H1 (cell line): ENCODE results near the gene TBC1D25. TPM values are rescaled to one million over a fixed set of nuclear protein-coding genes. Genes with fewer than 3 reads are reported as not detected.

Experiments used
- CTCF ChIA-PET: fragments of 300-600 bp; sonication (Branson Sonifier 250); formaldehyde crosslinking; loops from one replicate; lab custom pipeline; 2021; ENCODE audit not compliant: partially characterized antibody; lab: Charles Lee
- POLR2A ChIA-PET: fragments of 300-600 bp; sonication (Branson Sonifier 250); formaldehyde crosslinking; loops from one replicate; lab custom pipeline; 2021; ENCODE audit warnings: inconsistent platforms; ENCODE audit not compliant: partially characterized antibody; lab: Charles Lee
- DNase-seq, 2 experiments: peaks; one replicate each; pipeline versions ENCODE4 v3.0.0 to v3.0.0-alpha.2; 2010 to 2022; ENCODE audit warnings: low spot score in 2 of 2, low read depth in 1 of 2, mixed read lengths in 1 of 2
- FAIRE-seq: peaks from 2 replicates; lab custom pipeline; 2011; peaks lifted over from hg19 to GRCh38; lab: Jason Lieb, UNC
- H2AFZ ChIP-seq: 2 replicates; pipeline ENCODE4 v1.8.1; 2012; ENCODE audit warnings: low read length, inconsistent platforms
- H2AK5ac ChIP-seq: 2 replicates; pipeline ENCODE4 v1.6.1; 2013; ENCODE audit warnings: low read depth, low read length
- H2BK120ac ChIP-seq: replicated peaks from 2 replicates; pipeline ENCODE3; 2013; ENCODE audit warnings: low read depth, low read length, inconsistent platforms
- H2BK12ac ChIP-seq: 2 replicates; pipeline ENCODE4 v1.6.1; 2013; ENCODE audit warnings: low read depth, low read length
- H2BK15ac ChIP-seq: 2 replicates; pipeline ENCODE4 v1.6.1; 2013; ENCODE audit warnings: low read length
- H2BK20ac ChIP-seq: 2 replicates; pipeline ENCODE4 v1.6.1; 2013; ENCODE audit warnings: low read length
- H2BK5ac ChIP-seq: 2 replicates; pipeline ENCODE4 v1.6.1; 2013; ENCODE audit warnings: low read depth, low read length
- H3K14ac ChIP-seq: 2 replicates; pipeline ENCODE4 v1.6.1; 2013; ENCODE audit warnings: inconsistent platforms; ENCODE audit not compliant: insufficient read length
- H3K18ac ChIP-seq: 2 replicates; pipeline ENCODE4 v1.6.1; 2013; ENCODE audit warnings: low read length; ENCODE audit errors: extremely low read depth
- H3K23ac ChIP-seq: 2 replicates; pipeline ENCODE4 v1.6.1; 2013; ENCODE audit warnings: inconsistent platforms; ENCODE audit not compliant: insufficient read length
- H3K23me2 ChIP-seq: 2 replicates; pipeline ENCODE4 v1.6.1; 2013; ENCODE audit warnings: low read depth, low read length
- H3K27ac ChIP-seq: 2 replicates; pipeline ENCODE4 v1.6.1; 2011; ENCODE audit warnings: low read depth, low read length, inconsistent platforms
- H3K27me3 ChIP-seq, 4 experiments: replicated peaks in 1 of 4; 1 replicate in 1 of 4; 2 replicates in 3 of 4; pipeline versions ENCODE4 v1.6.1 to v1.8.1; 2011 to 2013; ENCODE audit warnings: low read length in 3 of 4, mild to moderate bottlenecking in 3 of 4, inconsistent platforms in 2 of 4, mixed read lengths in 2 of 4, moderate library complexity in 1 of 4; ENCODE audit not compliant: control insufficient read depth in 3 of 4, insufficient read depth in 3 of 4; ENCODE audit errors: extremely low read depth in 1 of 4
- H3K36me3 ChIP-seq, 4 experiments: 2 replicates each; pipeline versions ENCODE4 v1.6.1 to v1.8.1; 2011 to 2013; ENCODE audit warnings: mild to moderate bottlenecking in 4 of 4, low read length in 3 of 4, moderate library complexity in 2 of 4, control low read depth in 1 of 4, inconsistent platforms in 1 of 4; ENCODE audit not compliant: insufficient read depth in 4 of 4, control insufficient read depth in 2 of 4
- H3K4ac ChIP-seq: replicated peaks from 2 replicates; pipeline ENCODE3; 2013; ENCODE audit warnings: low read length, low read depth, mixed read lengths, inconsistent platforms; ENCODE audit not compliant: insufficient read length
- H3K4me1 ChIP-seq, 4 experiments: replicated peaks in 1 of 4; 1 replicate in 1 of 4; 2 replicates in 3 of 4; pipeline versions ENCODE4 v1.6.1 to v1.8.1; 2011 to 2013; ENCODE audit warnings: low read length in 3 of 4, inconsistent platforms in 2 of 4, mixed read lengths in 1 of 4; ENCODE audit not compliant: insufficient read depth in 4 of 4, control insufficient read depth in 3 of 4
- H3K4me2 ChIP-seq, 2 experiments: 2 replicates each; pipeline versions ENCODE4 v1.6.1 to v1.8.1; 2011 to 2013; ENCODE audit warnings: low read depth in 2 of 2, low read length in 2 of 2, control low read depth in 1 of 2, inconsistent platforms in 1 of 2, mild to moderate bottlenecking in 1 of 2; ENCODE audit not compliant: insufficient read depth in 1 of 2
- H3K4me3 ChIP-seq, 4 experiments: fragments of 200-600, 300-600 bp in 1 of 4; sonication (generic), shearing (Covaris generic), sonication (Bioruptor Twin) in 1 of 4; 2 replicates each; pipeline versions ENCODE4 v1.5.1 to v1.8.1; 2011 to 2016; ENCODE audit warnings: low read length in 4 of 4, low read depth in 3 of 4, control low read depth in 2 of 4, inconsistent platforms in 2 of 4, mild to moderate bottlenecking in 2 of 4, mixed read lengths in 1 of 4, moderate library complexity in 1 of 4; ENCODE audit not compliant: insufficient read depth in 2 of 4; ENCODE audit errors: extremely low read depth in 1 of 4
- H3K56ac ChIP-seq: replicated peaks from 2 replicates; pipeline ENCODE3; 2013; ENCODE audit warnings: low read depth, mild to moderate bottlenecking, mixed read lengths, low read length, inconsistent platforms; ENCODE audit not compliant: insufficient read length
- H3K79me1 ChIP-seq: 2 replicates; pipeline ENCODE4 v1.6.1; 2013; ENCODE audit warnings: low read depth, low read length, control low read depth
- H3K79me2 ChIP-seq, 2 experiments: 2 replicates each; pipeline versions ENCODE4 v1.6.1 to v1.8.1; 2012 to 2013; ENCODE audit warnings: low read length in 2 of 2, mild to moderate bottlenecking in 2 of 2, inconsistent platforms in 1 of 2; ENCODE audit not compliant: insufficient read depth in 2 of 2, control insufficient read depth in 1 of 2
- H3K9ac ChIP-seq, 4 experiments: replicated peaks in 1 of 4; 1 replicate in 1 of 4; 2 replicates in 3 of 4; pipeline versions ENCODE4 v1.6.1 to v1.8.1; 2011 to 2013; ENCODE audit warnings: low read depth in 3 of 4, low read length in 3 of 4, control low read depth in 2 of 4, mild to moderate bottlenecking in 2 of 4, moderate library complexity in 2 of 4, inconsistent platforms in 1 of 4; ENCODE audit errors: extremely low read depth in 1 of 4
- H3K9me3 ChIP-seq, 2 experiments: 2 replicates each; pipeline versions ENCODE4 v1.6.1 to v1.8.1; 2012 to 2013; ENCODE audit warnings: mild to moderate bottlenecking in 2 of 2, moderate library complexity in 2 of 2, control low read depth in 1 of 2, inconsistent platforms in 1 of 2, low read depth in 1 of 2, low read length in 1 of 2, mixed read lengths in 1 of 2; ENCODE audit not compliant: insufficient read depth in 2 of 2
- H4K20me1 ChIP-seq, 2 experiments: replicated peaks in 1 of 2; 2 replicates each; pipeline versions ENCODE3 to v1.8.1; 2011 to 2013; ENCODE audit warnings: inconsistent platforms in 2 of 2, low read length in 2 of 2, mild to moderate bottlenecking in 1 of 2; ENCODE audit not compliant: insufficient read depth in 2 of 2, control insufficient read depth in 1 of 2
- H4K5ac ChIP-seq: 2 replicates; pipeline ENCODE4 v1.6.1; 2013; ENCODE audit warnings: low read length, low read depth, mixed read lengths, inconsistent platforms; ENCODE audit not compliant: insufficient read length
- H4K8ac ChIP-seq: 2 replicates; pipeline ENCODE4 v1.8.0; 2013; ENCODE audit warnings: mild to moderate bottlenecking, moderate library complexity, low read length, inconsistent platforms; ENCODE audit not compliant: insufficient read depth; ENCODE audit errors: extremely low read depth
- H4K91ac ChIP-seq: replicated peaks from 2 replicates; pipeline ENCODE3; 2013; ENCODE audit warnings: low read length, mixed read lengths, inconsistent platforms; ENCODE audit not compliant: insufficient read length
- EP300 ChIP-seq, 2 experiments: IDR thresholded peaks; 1 replicate in 1 of 2; 2 replicates in 1 of 2; pipeline ENCODE4 v1.6.1; 2011 to 2012; ENCODE audit warnings: low read depth in 2 of 2, low read length in 2 of 2, mild to moderate bottlenecking in 2 of 2, borderline replicate concordance in 1 of 2, inconsistent platforms in 1 of 2, moderate library complexity in 1 of 2
- GABPA ChIP-seq: IDR thresholded peaks from 2 replicates; pipeline ENCODE4 v1.6.1; 2011; ENCODE audit warnings: mild to moderate bottlenecking, low read length, moderate library complexity, borderline replicate concordance; ENCODE audit not compliant: insufficient read depth
- JUND ChIP-seq: IDR thresholded peaks from 2 replicates; pipeline ENCODE4 v1.6.1; 2011; ENCODE audit warnings: mild to moderate bottlenecking, improper control_type of control experiment, low read length
- KDM5A ChIP-seq: fragments of 200-600 bp; IDR thresholded peaks from 2 replicates; pipeline ENCODE4 v1.7.1; 2012; ENCODE audit warnings: mild to moderate bottlenecking, low read length, inconsistent platforms, mixed read lengths
- RNF2 ChIP-seq: fragments of 200-900, 300-1000 bp; sonication (generic); IDR thresholded peaks from 2 replicates; pipeline ENCODE4 v1.7.1; 2016; ENCODE audit warnings: borderline replicate concordance, low read depth, mild to moderate bottlenecking, antibody characterized with exemption, low read length; ENCODE audit not compliant: poor library complexity, severe bottlenecking; ENCODE audit errors: missing control alignments
- SIN3A ChIP-seq, 2 experiments: IDR thresholded peaks in 1 of 2; conservative IDR thresholded peaks in 1 of 2; 2 replicates each; pipeline ENCODE4 v1.6.1; 2011 to 2012; ENCODE audit warnings: low read length in 2 of 2, improper control_type of control experiment in 1 of 2, low read depth in 1 of 2, mild to moderate bottlenecking in 1 of 2
- SP4 ChIP-seq: IDR thresholded peaks from 2 replicates; pipeline ENCODE4 v1.6.1; 2012; ENCODE audit warnings: low read length, inconsistent platforms
- TCF12 ChIP-seq: IDR thresholded peaks from 2 replicates; pipeline ENCODE4 v1.6.1; 2011; ENCODE audit warnings: low read depth, mild to moderate bottlenecking, low read length
- ZNF274 ChIP-seq: IDR thresholded peaks from 2 replicates; pipeline ENCODE4 v1.7.0; 2012; ENCODE audit warnings: low read length, borderline replicate concordance; ENCODE audit errors: extremely low read depth
- WGBS, 2 experiments: shearing (Covaris generic) in 1 of 2; methylation state at CpG; one replicate each; pipeline versions ENCODE4 v1.1.6 to v1.1.7; 2013 to 2015; ENCODE audit warnings: low lambda C conversion rate in 2 of 2, mixed read lengths in 2 of 2, inconsistent platforms in 1 of 2, low coverage in 1 of 2, missing lambda C conversion rate in 1 of 2; ENCODE audit not compliant: insufficient replicate concordance in 2 of 2, insufficient coverage in 1 of 2, insufficient read length in 1 of 2; ENCODE audit errors: extremely low coverage in 1 of 2, missing lambda C conversion rate in 1 of 2; 5-methylcytosine and 5-hydroxymethylcytosine counted together
- polyA plus RNA-seq, 7 experiments: library from polyadenylated mRNA; depleted of rRNA in 3 of 7; stranded (reverse) in 5 of 7; unstranded in 2 of 7; fragments of >200 nt in 5 of 7; fragments of 200-250 nt in 2 of 7; gene quantifications; 1 replicate in 5 of 7; 2 replicates in 1 of 7; 4 replicates in 1 of 7; pipeline versions ENCODE4 v1.2.1 to v1.2.3, GENCODE V29; 2011 to 2013; ENCODE audit warnings: missing spikeins in 2 of 7, mixed read lengths in 2 of 7
- total RNA-seq: library from RNA; stranded (reverse); fragmentation: NEBNext Ultra II Directional; extraction: Animal tissue kit (Norgen Biotek cat#: 25700); gene quantifications from 2 replicates; pipeline ENCODE4 v1.2.1, GENCODE V29; 2021

The TBC1D25 gene
- total and polyA plus RNA-seq, 2 of the 8 experiments (the other 6 are each of a cell fraction or from before 2014, with no cell fraction given): 6.5 to 6.8 TPM

- Histone ChIP-seq H2BK12ac (no peak within 1 kb of the TSS), H2BK20ac (no peak within 1 kb of the TSS), H3K14ac (no peak within 1 kb of the TSS), H3K36me3 (peaks cover 16 to 39% (median 27%) of the 10 kb centered on the region in 4 experiments), H2BK120ac (peak within 1 kb of the TSS; percentile 43), H4K5ac (peak within 1 kb of the TSS; percentile 86), H3K23me2 (peaks cover 4% of the 10 kb centered on the region; the same call in 1 of the 2 replicates), H3K79me1 (peaks cover 7% of the 10 kb centered on the region), H3K4me3 (peak within 1 kb of the TSS; percentile 75 to 96 (median 84)), H3K27me3 (no peaks in the 10 kb centered on the region), H2BK15ac (no peak within 1 kb of the TSS), H3K4me2 (peak within 1 kb of the TSS; percentile 72 to 80), H3K79me2 (peaks cover 0 to 17% of the 10 kb centered on the region in 2 experiments; a peak in 2 of 4 replicates), H3K27ac (peak within 1 kb of the TSS; percentile 98), H4K20me1 (no peaks in the 10 kb centered on the region), H3K56ac (peak within 1 kb of the TSS; percentile 90), H3K4me1 (peaks cover 0 to 5% (median 0%) of the 10 kb centered on the region in 4 experiments; a peak in 5 of 7 replicates), H3K23ac (no peak within 1 kb of the TSS), H2AK5ac (peak within 1 kb of the TSS; percentile 93), H3K4ac (peak within 1 kb of the TSS; percentile 99), H4K91ac (peak within 1 kb of the TSS; percentile 98), H2AFZ (peak within 1 kb of the TSS; percentile 81; the same call in 1 of the 2 replicates), H3K18ac (peak within 1 kb of the TSS; percentile 88), H4K8ac (peak within 1 kb of the TSS; percentile 99), H3K9ac (peak within 1 kb of the TSS; percentile 85 to 99 (median 97)), H2BK5ac (peak within 1 kb of the TSS; percentile 94), H3K9me3 (no peaks in the 10 kb centered on the region)
- 2% methylated on average over 38 of the region's 71 CpGs; no CpG with 5 or more reads in 1 of the 2 experiments for WGBS, 2 experiments
- DNase-seq (peak; percentile 71 to 77), FAIRE-seq (no peak)
- POLR2A ChIA-PET: interaction anchor here (0.7 to 2.9 kb wide), 24 partner anchors 9 to 137 kb away, joined by 3 to 22 read pairs (median 4); partner anchors contain the start of genes EBP, TBC1D25 and WDR13
- CTCF ChIA-PET: no interaction called here
- TF ChIP-seq EP300 (IDR thresholded peaks at IDR 0.05; ENCODE audit: borderline replicate concordance in 1 of 2, low read depth in 2 of 2, low read length in 2 of 2) (no peak), RNF2 (no peak), KDM5A (no peak), SIN3A (conservative IDR thresholded peaks at IDR 0.05 in 1 of 2, IDR thresholded peaks at IDR 0.05 in 1 of 2; ENCODE audit: low read depth in 1 of 2, low read length in 2 of 2) (peak; percentile 74 to 88; a peak in 3 of 4 replicates), SP4 (no peak), TCF12 (no peak), GABPA (peak; percentile 87), ZNF274 (no peak), JUND (no peak)
These were observed 35.1 kb downstream of the TBC1D25 start, which contains the start of gene RBM3 for GRCh38 chrX:48574270-48575266. TSS of gene RBM3 (plus strand) at chrX:48574484. CDS start at chrX:48575181, 697 bp downstream.
